Chondrocyte (in vitro differentiated cells): ENCODE data around the gene ZFYVE1. TPM values are rescaled to one million over a fixed set of nuclear protein-coding genes. Genes with fewer than 3 reads are reported as not detected.

Experiments
- DNase-seq: peaks from one replicate; pipeline ENCODE4 v3.0.0; 2021; ENCODE audit warnings: mixed read lengths, low spot score
- H3K27ac Mint-ChIP-seq: one replicate; pipeline ENCODE4 v1.8.0; 2021; ENCODE audit warnings: mild to moderate bottlenecking, moderate library complexity, mixed read lengths; ENCODE audit not compliant: unreplicated experiment
- H3K27me3 Mint-ChIP-seq: 2 replicates; pipeline ENCODE4 v1.8.0; 2021; ENCODE audit warnings: low read depth, mixed read lengths
- H3K36me3 Mint-ChIP-seq: 2 replicates; pipeline ENCODE4 v1.8.0; 2021; ENCODE audit warnings: low read depth, mixed read lengths
- H3K4me1 Mint-ChIP-seq: 2 replicates; pipeline ENCODE4 v1.8.0; 2021; ENCODE audit warnings: low read depth, mild to moderate bottlenecking, mixed read lengths
- H3K4me3 Mint-ChIP-seq: one replicate; pipeline ENCODE4 v1.8.0; 2021; ENCODE audit warnings: mild to moderate bottlenecking, moderate library complexity, mixed read lengths; ENCODE audit not compliant: unreplicated experiment
- H3K9me3 Mint-ChIP-seq: 2 replicates; pipeline ENCODE4 v1.8.0; 2021; ENCODE audit warnings: low read depth, mixed read lengths
- total RNA-seq: library from RNA; stranded (reverse); gene quantifications from 3 replicates; pipeline ENCODE4 v1.2.1, GENCODE V29; 2021
- TF ChIP-seq, protein P1 (sequence below): fragments of 200-600 bp; sonication (generic); IDR thresholded peaks from 2 replicates; pipeline ENCODE4 v1.5.0; 2021; ENCODE audit warnings: antibody characterized with exemption, mild to moderate bottlenecking, moderate library complexity

The ZFYVE1 gene
- total RNA-seq, 1 donor from 2014 or later: 26.4 TPM

DNA sequence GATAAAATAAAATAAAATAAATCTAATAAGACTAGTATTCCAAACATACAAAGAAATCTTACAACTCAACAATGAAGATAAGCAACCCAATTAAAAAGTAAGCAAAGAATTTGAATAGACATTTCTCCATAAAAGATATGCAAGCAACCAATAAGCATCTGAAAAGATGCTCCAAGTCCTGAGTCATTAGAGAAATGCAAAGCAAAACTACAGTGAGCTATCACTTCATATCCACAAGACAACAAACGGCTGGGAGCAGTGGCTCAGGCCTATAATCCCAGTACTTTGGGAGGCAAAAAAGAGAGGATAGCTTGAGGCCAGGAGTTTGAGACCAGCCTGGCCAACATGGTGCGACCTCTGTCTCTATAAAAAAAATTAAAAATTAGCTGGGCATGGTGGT lies 26.8 kb downstream of the ZFYVE1 start:
- Mint-ChIP-seq H3K9me3 (no peaks in the 10 kb centered on the region), H3K36me3 (peaks cover 33% of the 10 kb centered on the region), H3K27me3 (no peaks in the 10 kb centered on the region), H3K4me3 (no peak overlapping the region), H3K4me1 (peaks cover 9% of the 10 kb centered on the region), H3K27ac (no peak overlapping the region)
- TF ChIP-seq, protein P1, sequence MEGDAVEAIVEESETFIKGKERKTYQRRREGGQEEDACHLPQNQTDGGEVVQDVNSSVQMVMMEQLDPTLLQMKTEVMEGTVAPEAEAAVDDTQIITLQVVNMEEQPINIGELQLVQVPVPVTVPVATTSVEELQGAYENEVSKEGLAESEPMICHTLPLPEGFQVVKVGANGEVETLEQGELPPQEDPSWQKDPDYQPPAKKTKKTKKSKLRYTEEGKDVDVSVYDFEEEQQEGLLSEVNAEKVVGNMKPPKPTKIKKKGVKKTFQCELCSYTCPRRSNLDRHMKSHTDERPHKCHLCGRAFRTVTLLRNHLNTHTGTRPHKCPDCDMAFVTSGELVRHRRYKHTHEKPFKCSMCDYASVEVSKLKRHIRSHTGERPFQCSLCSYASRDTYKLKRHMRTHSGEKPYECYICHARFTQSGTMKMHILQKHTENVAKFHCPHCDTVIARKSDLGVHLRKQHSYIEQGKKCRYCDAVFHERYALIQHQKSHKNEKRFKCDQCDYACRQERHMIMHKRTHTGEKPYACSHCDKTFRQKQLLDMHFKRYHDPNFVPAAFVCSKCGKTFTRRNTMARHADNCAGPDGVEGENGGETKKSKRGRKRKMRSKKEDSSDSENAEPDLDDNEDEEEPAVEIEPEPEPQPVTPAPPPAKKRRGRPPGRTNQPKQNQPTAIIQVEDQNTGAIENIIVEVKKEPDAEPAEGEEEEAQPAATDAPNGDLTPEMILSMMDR: no peak
- DNase-seq: no peak

- no peak overlapping the region for H3K4me3 Mint-ChIP-seq
- no peak for DNase-seq
- peaks cover 33% of the 10 kb centered on the region for H3K36me3 Mint-ChIP-seq
- no peaks in the 10 kb centered on the region for H3K9me3 Mint-ChIP-seq
- H3K4me1 Mint-ChIP-seq: peaks cover 9% of the 10 kb centered on the region
- H3K27ac Mint-ChIP-seq: no peak overlapping the region
- H3K27me3 Mint-ChIP-seq: no peaks in the 10 kb centered on the region
- TF ChIP-seq, protein P1: no peak
These were observed 27.6 kb downstream of the ZFYVE1 start for GRCh38 chr14:72999316-72999715.

- H3K4me1 Mint-ChIP-seq: peaks cover 9% of the 10 kb centered on the region
- TF ChIP-seq, protein P1: no peak
- H3K9me3 Mint-ChIP-seq: no peaks in the 10 kb centered on the region
- no peak overlapping the region for H3K4me3 Mint-ChIP-seq
- H3K36me3 Mint-ChIP-seq: peaks cover 31% of the 10 kb centered on the region
- no peaks in the 10 kb centered on the region for H3K27me3 Mint-ChIP-seq
- no peak overlapping the region for H3K27ac Mint-ChIP-seq
- DNase-seq: no peak
These were observed 28.5 kb downstream of the ZFYVE1 start for GRCh38 chr14:72998252-72998903.

GRCh38 chr14:72996916-72997315 lies 30.0 kb downstream of the ZFYVE1 start:
- no peak overlapping the region for H3K4me3 Mint-ChIP-seq
- no peaks in the 10 kb centered on the region for H3K27me3 Mint-ChIP-seq
- peaks cover 36% of the 10 kb centered on the region for H3K36me3 Mint-ChIP-seq
- TF ChIP-seq, protein P1: no peak
- peaks cover 2% of the 10 kb centered on the region for H3K4me1 Mint-ChIP-seq
- no peak for DNase-seq
- H3K27ac Mint-ChIP-seq: no peak overlapping the region
- no peaks in the 10 kb centered on the region for H3K9me3 Mint-ChIP-seq

GRCh38 chr14:72990171-72990570 lies 36.7 kb downstream of the ZFYVE1 start:
- no peak for DNase-seq
- Mint-ChIP-seq H3K9me3 (no peaks in the 10 kb centered on the region), H3K36me3 (peaks cover 12% of the 10 kb centered on the region), H3K4me3 (no peak overlapping the region), H3K27me3 (no peaks in the 10 kb centered on the region), H3K4me1 (no peaks in the 10 kb centered on the region), H3K27ac (no peak overlapping the region)
- TF ChIP-seq, protein P1: no peak
